Stomach (tissue), 4 donors: ENCODE results near the gene TMPRSS12.

Experiments used
- EP300 ChIP-seq: sonication (generic); formaldehyde crosslinking; IDR thresholded peaks from one replicate; pipeline ENCODE4 v1.6.1; 2017; ENCODE audit warnings: antibody characterized with exemption
- POLR2AphosphoS5 ChIP-seq, 3 donors: sonication (generic); formaldehyde crosslinking; IDR thresholded peaks; one replicate each; pipeline ENCODE4 v1.6.1; 2016; ENCODE audit warnings: antibody characterized with exemption in 3 of 3

GRCh38 chr12:50888666-50889065, 45.9 kb downstream of the TMPRSS12 start:
- TF ChIP-seq EP300: no peak
- no peak for TF ChIP-seq POLR2AphosphoS5 (IDR thresholded peaks at IDR 0.05)
